ENCODE data around the gene SPRED2. TPM values are rescaled to one million over a fixed set of nuclear protein-coding genes. Genes with fewer than 3 reads are reported as not detected.

The SPRED2 gene
- total and polyA plus RNA-seq, 11 donors, result 7.0 to 24.4 (median 16.1) TPM

GRCh38 chr2:65381607-65382051, 50.8 kb downstream of the SPRED2 start:
- no peak for ATAC-seq
- Histone ChIP-seq H3K4me3 (no peak overlapping the region), H3K4me1 (peaks cover 6 to 84% (median 64%) of the 10 kb centered on the region in 12 donors), H3K9me3 (no peaks in the 10 kb centered on the region), H3K27me3 (no peaks in the 10 kb centered on the region), H3K27ac (peak overlapping the region in 1 of 12 donors; percentile 74), H3K36me3 (peaks cover 0 to 6% (median 0%) of the 10 kb centered on the region in 9 donors)
- TF ChIP-seq POLR2A (IDR thresholded peaks at IDR 0.05) (no peak), CTCF (IDR thresholded peaks at IDR 0.05) (no peak)
- WGBS, 4 donors, result 81 to 90% (median 85%) methylated on average over 4 to 5 of the region's 5 CpGs
- DNase-seq, result no peak
- intact Hi-C loops (cut with DNase I), result loop anchor here in 7 of 10 donors (2.0 to 5.0 kb wide), 5 partner anchors 39 to 69 kb away; partner anchors contain the start of gene SPRED2 (in 4 of the 7)

GRCh38 chr2:65380255-65380654, 52.1 kb downstream of the SPRED2 start:
- DNase-seq (no peak), ATAC-seq (no peak)
- H3K4me1 ChIP-seq, result peaks cover 6 to 73% (median 52%) of the 10 kb centered on the region in 12 donors
- intact Hi-C loops (cut with DNase I), result loop anchor here in 6 of 10 donors (5.0 kb wide), 4 partner anchors 38 to 68 kb away; partner anchors contain the start of gene SPRED2 (in 4 of the 6)
- no peak overlapping the region for H3K27ac ChIP-seq
- no peaks in the 10 kb centered on the region for H3K27me3 ChIP-seq
- TF ChIP-seq CTCF (IDR thresholded peaks at IDR 0.05) (no peak), POLR2A (IDR thresholded peaks at IDR 0.05) (no peak)
- no peak overlapping the region for H3K4me3 ChIP-seq
- peaks cover 0 to 6% (median 0%) of the 10 kb centered on the region in 9 donors for H3K36me3 ChIP-seq
- 71 to 93% (median 84%) methylated on average over 5 of the region's 5 CpGs for WGBS, 4 donors
- no peaks in the 10 kb centered on the region for H3K9me3 ChIP-seq

- no peaks in the 10 kb centered on the region for H3K9me3 ChIP-seq
- peaks cover 5 to 73% (median 50%) of the 10 kb centered on the region in 12 donors for H3K4me1 ChIP-seq
- 69 to 89% (median 88%) methylated on average over 3 of the region's 3 CpGs for WGBS, 4 donors
- intact Hi-C loops (cut with DNase I), result loop anchor here in 7 of 10 donors (5.0 kb wide), 4 partner anchors 37 to 67 kb away; partner anchors contain the start of gene SPRED2 (in 4 of the 7)
- DNase-seq (no peak), ATAC-seq (no peak)
- peaks cover 0 to 6% (median 0%) of the 10 kb centered on the region in 9 donors for H3K36me3 ChIP-seq
- H3K4me3 ChIP-seq, result no peak overlapping the region
- H3K27ac ChIP-seq, result no peak overlapping the region
- H3K27me3 ChIP-seq, result no peaks in the 10 kb centered on the region
- TF ChIP-seq POLR2A (IDR thresholded peaks at IDR 0.05), result no peak
- TF ChIP-seq CTCF (IDR thresholded peaks at IDR 0.05), result no peak
Measured at GRCh38 chr2:65379721-65380171, 52.7 kb downstream of the SPRED2 start.

- Histone ChIP-seq H3K9me3 (no peaks in the 10 kb centered on the region), H3K4me3 (no peak overlapping the region), H3K36me3 (peaks cover 0 to 6% (median 0%) of the 10 kb centered on the region in 9 donors), H3K27ac (no peak overlapping the region), H3K27me3 (no peaks in the 10 kb centered on the region), H3K4me1 (peaks cover 0 to 71% (median 47%) of the 10 kb centered on the region in 12 donors)
- intact Hi-C loops (cut with DNase I), result loop anchor here in 2 of 10 donors (5.0 kb wide), 1 partner anchor 67 kb away; no protein-coding TSS in a partner anchor
- DNase-seq, result no peak
- TF ChIP-seq POLR2A (IDR thresholded peaks at IDR 0.05) (no peak), CTCF (IDR thresholded peaks at IDR 0.05) (no peak)
- WGBS, 4 donors, result 74 to 100% (median 77%) methylated on average over 2 of the region's 2 CpGs
- no peak for ATAC-seq
Measured at GRCh38 chr2:65379223-65379622, 53.2 kb downstream of the SPRED2 start.
